Activated T-helper 9 cell treated with anti-CD3 and anti-CD28 coated beads, Interleukin-2, amount 50 U/mL, for 16 hours (primary cell): ENCODE measurements around the gene IRF2.

Experiments
- DNase-seq: peaks from one replicate; pipeline ENCODE4 v3.0.0-alpha.2; 2020; ENCODE audit warnings: low read depth

The IRF2 gene

DNA sequence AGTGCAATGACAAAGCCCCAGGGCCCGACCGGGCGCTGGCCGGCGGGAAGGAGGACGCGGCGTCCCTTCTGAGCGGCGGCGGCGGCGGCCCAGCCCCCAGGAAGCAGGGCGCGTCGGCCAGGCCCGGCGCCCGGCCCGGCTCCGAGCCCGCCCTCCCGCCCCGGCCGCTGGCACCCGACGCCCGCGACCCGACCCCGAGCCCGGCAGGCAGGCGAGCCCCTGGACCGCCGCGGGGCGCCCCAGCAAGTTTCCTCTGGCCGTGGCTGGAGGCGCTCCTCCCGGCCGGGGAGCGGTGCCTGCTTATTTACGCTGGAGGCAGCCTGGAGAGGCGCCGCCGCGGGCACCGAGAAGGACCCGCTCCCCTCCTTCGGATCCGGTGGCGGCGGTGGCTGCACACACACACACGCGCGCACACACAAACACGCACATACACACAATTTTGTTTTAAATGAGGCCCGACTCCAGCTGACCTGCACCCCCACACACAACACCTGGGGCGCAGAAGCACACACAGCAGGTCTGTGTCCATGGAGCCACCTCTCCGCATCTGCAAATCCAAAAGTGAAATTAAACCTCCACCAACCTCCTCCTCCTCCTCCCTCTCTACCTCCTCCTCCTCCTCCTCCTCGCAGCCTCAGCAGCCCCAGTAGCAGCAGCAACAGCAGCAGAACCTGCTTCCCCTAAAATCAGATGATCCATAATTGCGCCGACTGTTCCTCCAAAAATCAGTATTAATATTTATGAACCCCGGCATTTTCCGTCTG lies 669 bp downstream of the IRF2 start:
- DNase-seq, result peak; percentile 23

DNA sequence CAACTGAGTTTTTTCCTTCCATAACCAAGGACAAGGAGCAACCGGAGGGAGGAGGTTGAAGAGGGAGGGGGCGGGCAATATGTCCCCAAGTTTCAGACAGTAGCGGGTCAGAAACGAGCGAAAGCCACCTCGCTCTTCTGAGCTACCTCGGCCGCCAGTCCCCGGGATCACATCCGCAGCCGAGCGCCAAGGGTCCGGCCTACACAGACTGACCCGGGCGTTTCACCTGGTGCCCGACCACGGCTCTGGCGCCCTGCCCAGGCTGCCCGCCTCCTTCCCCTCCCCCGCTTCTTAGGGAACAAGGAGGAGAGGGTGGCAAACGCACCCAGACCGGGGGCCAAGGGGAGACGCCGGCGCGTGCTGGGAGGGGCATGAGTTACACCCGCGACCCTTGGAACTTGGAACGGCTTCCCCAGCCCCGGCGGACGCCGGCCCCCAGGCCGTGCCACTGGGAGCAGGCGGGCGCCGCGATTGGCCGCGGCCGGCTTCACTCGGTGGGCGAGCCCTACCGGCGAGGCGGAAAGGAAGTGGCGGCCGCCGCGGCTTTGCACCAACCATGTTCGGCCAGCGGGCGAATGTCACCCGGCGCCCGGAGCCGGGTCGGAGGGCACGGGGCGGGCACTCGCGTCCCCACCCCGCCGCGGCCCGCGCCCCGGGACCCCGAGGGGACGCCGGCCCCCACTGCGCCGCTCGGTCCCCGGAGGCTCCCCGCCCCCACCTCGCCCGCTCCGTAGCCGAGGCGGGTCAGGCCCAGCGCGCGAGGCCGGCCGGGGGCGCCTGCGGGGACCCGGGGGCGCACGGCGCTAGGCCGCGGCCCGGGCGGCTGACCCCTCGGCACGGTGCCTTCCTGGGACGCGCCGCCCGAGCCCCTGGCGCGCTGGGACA lies 1.5 kb downstream of the IRF2 start:
- peak; percentile 42 for DNase-seq

DNA sequence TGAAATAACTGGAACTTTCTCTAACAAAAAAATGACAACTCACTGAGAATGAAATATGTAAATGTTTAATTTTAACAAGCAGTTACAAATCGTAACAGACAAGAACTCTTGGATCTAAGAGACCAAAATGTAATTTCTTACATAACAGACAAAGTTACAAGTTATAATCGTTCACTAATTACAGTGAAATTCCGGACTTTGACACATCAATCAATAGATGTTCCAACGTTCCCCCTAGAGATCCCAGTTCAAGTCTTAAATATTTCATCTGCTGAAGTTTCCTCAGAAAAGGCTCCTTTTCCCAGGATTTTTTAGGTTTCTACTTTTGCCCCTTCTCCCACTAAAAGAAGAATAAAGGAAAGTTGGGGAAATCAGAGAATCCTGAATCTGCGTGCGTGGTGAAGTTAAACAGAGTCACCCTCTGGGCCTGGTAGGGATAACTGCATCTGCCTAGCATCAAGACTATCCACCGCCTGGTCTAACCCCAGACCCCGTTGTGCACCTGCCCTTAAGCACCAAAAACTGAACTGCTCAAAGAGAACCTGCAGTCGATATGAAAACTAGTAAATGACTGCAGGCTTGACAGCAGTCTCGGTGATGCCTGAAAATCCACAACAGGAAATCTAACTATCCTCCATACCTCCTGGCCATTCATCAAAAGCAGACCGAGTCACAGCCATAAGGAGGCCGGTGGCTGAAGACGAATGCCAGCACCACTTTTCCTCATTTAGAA lies 2.3 kb downstream of the IRF2 start:
- DNase-seq, result no peak

DNA sequence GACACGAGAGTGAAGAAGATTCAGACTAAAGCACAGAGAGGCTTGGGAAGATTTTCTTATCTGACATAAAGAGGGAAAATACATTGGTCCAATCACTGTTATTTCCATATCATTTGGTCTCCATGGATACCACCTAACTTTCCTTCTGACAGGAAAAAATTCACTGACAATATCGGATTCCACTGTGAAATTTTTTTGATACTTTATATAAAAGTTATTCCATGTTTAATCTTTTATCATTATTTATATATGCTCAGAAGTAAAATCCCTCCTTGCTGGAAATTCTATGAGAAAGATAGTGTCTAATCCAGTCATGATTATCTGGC lies 3.6 kb downstream of the IRF2 start:
- no peak for DNase-seq

DNA sequence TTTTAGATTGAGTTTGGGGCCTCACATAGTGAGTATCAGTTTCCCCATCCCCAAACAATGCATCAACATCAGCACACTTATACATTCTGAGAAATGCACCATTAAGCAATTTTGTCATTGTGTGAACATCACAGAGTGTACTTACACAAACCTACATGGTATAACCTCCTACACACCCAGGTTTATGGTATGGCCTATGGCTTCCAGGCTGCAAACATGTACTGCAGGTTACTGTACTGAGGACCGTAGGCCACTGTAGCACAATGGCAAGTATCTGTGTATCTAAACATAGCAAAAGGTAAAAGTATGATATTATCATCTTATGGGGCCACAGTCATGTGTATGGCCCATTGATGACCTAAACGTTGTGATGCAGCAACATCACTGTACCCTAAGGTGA lies 7.7 kb downstream of the IRF2 start:
- DNase-seq, result no peak

DNA sequence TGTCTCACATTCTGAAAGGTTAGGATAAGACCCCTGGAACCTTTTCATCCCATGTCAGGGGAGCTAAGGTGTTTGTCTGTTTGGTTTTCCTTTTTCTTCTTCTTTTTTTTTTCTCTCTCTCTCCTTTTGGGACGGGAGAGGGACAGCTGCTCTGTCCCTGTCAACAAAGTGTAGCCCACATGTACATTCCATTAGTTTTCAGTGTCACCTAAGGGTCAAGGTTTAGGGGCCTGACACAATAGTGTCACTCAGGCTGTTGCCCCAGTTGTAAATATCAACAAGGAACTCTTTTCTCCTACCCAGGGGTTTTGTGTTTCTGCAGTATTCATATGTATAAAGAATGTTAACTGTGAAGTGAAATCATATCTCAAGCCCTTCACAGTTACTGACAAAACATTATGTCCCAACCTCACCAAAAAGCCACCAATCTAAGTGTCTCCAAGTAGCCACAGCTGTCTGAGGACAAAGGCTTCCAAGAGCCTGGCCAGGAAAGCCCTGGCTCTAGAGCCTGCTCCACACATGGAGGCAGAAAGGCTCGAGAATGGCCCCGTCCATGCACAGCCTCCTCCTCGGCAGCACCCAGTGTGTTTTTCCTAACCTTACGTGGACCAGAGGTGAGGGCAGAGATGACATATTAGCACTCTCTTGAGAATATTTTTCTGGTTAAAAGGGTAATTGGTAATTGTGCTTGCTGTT lies 9.4 kb downstream of the IRF2 start:
- DNase-seq, result no peak

DNA sequence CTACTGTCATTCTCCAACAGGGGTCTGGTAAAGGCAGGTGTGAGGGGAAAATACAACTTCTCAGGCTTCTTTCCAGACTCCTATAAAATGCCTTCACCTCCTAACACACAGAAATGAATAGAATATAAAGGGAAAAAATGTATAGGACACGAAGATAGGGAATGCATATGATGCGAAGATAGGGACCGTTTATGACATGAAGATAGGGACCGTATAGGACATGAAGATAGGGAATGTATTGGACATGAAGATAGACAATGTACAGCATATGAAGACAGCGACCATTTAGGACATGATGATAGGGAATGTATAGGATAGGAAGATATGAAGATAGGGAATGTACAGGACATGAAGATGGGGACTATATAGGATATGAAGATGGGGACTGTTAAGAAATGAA lies 10.5 kb downstream of the IRF2 start:
- DNase-seq, result no peak

DNA sequence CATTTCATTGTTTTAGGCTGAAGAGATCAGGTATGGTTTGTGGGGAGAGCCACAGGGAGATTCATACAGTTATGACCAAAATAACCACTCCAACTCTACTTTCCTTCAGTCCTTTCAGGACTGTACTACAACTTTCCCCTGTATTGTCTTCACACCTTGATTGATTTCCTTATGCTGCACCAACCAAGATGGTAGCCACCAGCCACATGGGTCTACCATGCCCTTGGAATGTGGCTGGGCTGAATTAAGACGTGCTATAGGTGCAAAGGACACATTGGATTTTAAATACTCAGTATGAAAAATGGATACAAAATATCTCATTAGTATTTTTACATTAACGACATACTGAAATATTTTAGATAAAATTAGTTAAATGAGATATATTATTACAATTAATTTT lies 11.2 kb downstream of the IRF2 start:
- DNase-seq, result no peak

DNA sequence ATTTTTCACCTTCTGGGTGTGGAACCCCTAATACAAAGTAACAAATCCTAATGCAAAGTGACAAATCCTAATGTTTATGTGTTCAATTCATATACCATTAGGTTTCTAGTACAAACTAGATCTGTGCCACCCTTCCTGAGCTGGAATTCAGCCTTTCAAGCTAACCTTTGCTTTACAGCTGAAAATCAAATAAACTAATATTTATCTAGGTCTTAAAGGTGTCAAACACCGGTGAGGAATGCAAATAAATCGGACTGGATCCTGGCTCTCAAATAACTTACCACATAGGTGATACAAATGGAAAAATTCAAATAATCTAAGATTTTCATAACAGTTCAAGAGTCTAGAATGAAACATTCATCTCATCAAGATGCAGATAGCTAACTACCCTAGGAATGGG lies 11.6 kb downstream of the IRF2 start:
- no peak for DNase-seq

DNA sequence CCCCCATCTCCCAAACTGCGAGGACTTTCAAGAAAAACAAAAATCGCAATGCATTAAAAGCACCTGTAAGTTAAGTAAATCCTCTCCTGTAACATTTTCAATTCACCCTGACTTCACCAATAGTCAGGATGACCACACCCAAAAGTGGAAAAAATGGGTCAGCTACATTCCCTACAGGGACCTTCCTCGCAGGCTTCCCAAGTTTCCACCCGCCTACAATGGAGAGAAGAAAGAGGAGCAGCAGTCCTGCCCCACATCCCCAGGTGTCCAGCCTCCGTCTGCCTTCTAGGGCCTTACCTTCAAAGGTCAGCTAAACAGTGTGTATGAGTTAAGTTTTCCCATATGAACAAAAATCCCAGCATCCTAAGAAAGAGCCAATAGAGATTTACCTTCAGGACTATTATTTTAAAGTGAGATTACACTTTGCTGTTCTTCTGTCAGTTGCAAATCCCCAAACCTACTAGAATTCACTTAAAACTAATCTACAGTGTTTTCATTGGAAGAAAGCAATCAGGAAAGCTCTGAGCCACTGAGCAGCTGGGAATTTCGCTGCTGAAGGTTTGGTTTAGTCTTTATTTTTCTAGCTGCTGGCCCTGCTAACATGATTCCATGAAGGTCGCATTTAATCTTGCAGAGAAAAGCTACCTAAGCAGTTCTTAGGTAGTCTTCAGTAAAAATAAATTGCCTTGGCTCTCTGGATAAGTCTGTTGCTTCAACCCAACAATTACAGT lies 12.5 kb downstream of the IRF2 start:
- no peak for DNase-seq

DNA sequence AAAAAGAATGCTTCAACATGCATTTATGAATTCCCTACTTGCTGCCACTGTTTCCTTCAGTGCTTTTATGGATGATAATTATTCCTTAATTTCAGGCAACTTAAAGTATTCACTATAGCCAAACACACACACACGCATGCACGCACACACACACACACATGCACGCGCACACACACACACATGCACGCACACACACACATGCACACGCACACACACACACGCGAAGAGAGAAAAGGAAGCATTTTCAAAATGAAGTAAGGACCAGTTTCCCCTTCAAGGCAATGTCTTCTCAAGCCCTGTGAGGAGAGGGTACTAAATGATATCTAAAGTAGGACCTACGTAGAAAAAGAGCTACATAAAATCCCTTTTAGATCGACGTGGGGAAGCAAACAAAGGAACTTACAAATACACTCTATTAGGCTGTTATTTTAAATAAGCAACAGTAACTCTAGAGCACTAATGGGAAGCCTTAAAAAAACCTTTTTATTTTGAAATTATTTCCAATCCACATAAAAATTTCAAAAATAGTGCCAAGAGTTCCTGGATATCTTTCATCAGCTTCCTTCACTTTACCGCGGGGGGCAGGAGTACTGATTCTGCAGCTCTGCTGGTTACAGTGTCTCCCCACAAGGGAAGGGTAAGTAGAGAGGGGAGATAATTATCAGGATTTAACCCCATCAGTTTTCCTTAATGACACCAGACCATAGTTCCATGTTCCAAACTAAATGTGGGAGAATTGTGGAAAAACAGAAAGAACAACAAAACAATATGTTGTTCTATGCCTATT lies 13.7 kb downstream of the IRF2 start:
- no peak for DNase-seq

DNA sequence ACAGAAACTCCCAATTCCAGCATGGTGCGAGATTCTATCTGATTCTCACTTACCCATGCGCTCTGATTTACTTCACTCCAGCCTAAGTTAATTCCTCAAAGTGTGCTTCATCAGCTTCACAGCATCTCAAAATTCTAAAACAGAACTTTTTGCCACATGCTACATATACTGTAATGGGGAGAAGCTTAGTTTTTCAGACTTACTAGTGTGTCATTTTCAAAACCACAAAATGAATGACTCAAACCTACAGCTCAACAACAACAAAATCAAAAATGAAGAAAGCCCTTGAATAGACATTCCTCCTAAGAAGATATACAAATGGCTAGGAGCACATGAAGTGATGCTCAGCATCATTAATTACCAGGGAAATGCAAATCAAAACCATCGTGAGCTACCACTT lies 14.9 kb downstream of the IRF2 start:
- no peak for DNase-seq

DNA sequence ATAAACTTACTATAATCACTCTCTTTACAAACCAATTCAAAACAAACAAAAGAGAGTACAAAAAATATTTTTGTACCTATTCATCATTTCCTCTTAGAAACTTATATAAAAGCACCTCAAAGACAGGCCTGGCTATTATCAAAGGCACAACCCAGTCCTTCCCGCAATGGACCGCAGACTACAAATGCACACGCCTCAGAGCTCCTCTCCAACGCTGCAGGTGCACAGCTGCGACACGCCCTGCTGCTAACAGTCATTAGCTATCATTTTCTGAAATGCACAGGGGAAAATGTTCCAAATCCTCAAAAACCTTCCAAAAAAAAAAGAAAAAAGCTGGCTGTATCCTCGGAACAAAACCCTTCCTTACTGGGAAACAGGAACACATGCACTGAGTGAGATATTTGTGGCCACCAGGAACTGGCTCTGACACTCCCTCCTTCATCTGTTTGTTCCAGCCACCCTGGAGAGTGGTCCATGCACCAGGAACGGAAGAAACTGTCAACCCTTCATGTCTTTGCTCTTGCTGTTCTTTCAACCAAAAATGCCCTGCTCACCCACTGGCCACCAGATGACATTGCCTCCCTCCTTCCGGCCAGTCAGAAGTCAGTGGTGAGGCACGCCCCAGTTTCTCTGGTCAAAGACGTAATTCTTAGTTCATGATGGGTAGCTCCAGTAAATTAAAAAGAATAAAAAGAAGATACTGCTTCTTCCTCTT lies 16.7 kb downstream of the IRF2 start:
- DNase-seq, result no peak

DNA sequence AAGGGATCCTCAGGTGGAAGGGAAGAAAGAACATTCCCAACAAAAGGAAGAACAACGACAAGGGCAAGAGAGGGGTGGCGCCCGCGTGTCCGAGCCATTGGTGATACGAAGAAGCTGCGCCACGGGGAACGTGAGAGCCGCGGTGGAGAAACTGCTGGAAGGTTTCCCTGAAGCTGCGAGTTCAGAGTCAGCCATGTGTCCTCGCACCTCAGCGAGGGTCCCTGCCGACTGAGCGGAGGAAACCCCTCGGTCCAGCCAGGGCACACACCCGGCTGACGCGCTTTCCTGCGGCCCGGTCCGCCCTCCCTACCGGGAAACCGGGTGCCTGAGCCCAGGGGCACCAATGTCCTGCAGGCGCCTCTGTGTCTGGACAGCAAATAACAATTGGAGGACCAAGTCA lies 18.0 kb downstream of the IRF2 start:
- DNase-seq, result no peak

DNA sequence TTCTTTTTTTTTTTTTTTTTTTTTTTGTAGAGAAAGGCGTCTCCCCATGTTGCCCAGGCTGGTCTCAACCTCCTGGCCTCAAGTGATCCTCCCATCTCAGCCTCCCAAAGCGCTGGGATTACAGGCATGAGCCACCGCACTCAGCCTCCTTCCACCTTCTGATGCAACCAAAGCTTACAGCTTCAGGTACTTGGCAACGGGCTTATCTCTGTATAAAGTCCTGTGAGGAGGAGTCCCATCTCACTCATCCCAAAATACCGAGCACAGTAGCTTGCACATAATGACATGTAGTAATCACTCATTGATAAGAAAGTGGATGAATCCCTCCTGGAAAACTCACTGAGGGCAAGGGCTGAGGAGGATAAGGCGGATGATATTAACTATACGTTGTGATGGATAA lies 19.1 kb downstream of the IRF2 start:
- DNase-seq, result no peak

DNA sequence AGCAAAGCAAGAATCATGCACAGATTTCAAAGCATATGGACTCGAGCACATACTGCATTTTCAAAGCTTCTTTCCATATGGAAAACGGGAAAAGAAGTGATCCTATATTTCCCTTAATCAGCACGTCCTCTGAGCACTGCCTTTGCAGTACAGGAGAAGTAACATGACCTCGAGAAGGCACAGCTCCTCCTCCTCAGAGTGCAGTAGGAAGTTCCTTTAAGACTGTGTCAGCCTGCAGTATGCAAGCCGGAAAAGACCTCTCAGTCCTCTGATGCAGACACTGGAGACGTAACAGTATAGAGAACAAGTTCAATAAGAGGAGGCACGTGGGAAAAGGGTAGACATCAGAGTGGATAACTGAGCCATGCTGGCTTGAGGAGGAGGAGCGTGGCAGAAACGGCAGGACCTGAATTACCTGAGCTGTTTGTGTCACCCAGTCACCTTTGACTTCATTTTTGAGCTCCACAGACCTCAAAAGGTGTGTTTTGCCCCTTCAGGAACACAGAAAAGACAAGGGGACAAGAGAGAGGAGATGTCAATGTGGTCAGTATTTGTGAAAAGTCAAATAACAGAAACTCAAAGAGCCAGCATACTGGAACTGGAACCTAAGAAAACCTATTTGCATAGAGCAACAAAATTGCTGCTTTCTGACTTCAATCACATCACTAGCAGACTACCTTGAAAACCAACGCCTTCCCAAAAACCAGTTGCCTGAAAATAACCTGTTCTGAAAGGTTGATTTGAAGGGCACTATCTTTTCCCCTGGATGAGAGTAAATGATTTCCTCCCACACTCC lies 20.8 kb downstream of the IRF2 start:
- no peak for DNase-seq

DNA sequence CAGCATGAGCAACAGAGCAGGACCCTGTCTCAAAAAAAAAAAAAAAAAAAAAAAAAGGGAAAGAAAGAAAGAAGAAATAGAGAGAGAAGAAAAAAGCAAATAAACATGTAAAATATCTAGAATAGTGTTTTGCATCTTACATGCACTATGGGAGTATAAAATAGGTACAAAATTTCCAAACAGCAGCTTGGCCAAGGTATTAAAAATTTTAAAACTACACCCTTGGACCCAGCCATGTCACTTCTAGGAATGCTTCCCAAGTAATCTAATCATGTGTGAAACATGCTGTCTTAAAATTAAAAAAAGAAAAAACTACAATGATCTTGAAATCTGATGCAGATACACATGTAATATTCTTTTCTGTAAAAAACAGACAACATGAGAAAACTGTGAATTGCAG lies 21.6 kb downstream of the IRF2 start:
- DNase-seq, result no peak

DNA sequence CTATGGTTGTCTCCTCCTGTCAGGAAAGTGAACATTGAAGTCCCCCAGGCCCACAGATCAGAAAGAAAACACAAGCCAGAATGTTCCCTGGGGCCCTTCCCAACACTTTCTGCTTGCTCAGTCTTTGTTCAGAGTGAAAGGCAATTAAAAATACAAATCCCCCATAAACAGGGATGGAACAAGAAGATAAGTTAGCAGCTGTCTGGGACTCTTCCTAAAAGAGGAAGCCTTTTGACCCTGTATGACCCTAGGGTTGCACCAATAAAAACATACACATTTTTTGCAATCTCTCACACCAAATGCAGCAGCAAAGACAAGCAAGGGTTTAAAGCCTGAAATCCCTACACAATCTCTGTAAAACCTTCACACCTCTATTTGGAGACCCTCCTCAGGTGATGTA lies 22.6 kb downstream of the IRF2 start:
- no peak for DNase-seq
